ENCODE measurements around the gene PRKN. TPM values are rescaled to one million over a fixed set of nuclear protein-coding genes. Genes with fewer than 3 reads are reported as not detected.

Gene PRKN
- total and polyA plus RNA-seq, 2 experiments from 2014 or later = 2.3 to 3.9 TPM

DNA sequence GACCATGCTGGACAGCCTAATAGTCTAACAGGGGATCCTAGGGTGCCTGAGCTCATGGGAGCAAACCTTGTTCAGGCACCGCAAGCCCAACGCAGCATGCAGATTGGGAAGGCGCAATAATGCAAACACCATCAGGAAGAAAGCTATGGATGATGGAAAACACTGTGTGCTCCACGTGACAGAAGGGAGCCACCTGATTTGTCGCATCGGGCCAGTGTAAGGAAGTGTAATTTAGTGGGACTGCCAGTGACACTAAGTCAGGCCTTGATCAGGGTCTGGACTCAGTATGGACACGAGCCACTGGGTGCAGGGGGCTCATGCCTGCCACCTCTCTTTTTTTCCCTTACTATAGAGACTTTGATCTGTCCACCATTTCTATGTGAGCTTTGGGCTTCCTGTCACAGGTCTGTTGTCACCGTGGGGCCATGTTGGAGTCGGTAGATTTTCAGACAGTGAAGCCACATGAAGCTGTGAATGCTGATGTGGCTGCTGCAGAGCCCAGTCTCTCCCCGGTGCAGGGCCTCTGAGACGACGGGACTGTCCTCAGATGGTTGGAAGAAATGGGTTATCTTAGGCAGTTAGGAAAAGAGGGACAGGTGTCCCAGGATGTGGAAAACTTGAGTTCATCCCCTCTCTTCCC is 1379.5 kb downstream of the PRKN start:
- TF ChIP-seq EZH2phosphoT487 (IDR thresholded peaks at IDR 0.05; ENCODE audit: low read depth, severe bottlenecking, unreplicated experiment) (no peak), EZH2 (IDR thresholded peaks at IDR 0.05; ENCODE audit: borderline replicate concordance) (no peak)
- TF ChIP-seq, protein P1, sequence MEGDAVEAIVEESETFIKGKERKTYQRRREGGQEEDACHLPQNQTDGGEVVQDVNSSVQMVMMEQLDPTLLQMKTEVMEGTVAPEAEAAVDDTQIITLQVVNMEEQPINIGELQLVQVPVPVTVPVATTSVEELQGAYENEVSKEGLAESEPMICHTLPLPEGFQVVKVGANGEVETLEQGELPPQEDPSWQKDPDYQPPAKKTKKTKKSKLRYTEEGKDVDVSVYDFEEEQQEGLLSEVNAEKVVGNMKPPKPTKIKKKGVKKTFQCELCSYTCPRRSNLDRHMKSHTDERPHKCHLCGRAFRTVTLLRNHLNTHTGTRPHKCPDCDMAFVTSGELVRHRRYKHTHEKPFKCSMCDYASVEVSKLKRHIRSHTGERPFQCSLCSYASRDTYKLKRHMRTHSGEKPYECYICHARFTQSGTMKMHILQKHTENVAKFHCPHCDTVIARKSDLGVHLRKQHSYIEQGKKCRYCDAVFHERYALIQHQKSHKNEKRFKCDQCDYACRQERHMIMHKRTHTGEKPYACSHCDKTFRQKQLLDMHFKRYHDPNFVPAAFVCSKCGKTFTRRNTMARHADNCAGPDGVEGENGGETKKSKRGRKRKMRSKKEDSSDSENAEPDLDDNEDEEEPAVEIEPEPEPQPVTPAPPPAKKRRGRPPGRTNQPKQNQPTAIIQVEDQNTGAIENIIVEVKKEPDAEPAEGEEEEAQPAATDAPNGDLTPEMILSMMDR (IDR thresholded peaks at IDR 0.05; ENCODE audit: poor library complexity) = no peak
- no peak overlapping the region for H3K4me3 ChIP-seq
- no peaks in the 10 kb centered on the region for H3K9me2 ChIP-seq (replicated peaks; ENCODE audit: insufficient read depth)
- 92% methylated on average over 12 of the region's 12 CpGs for WGBS (ENCODE audit: low lambda C conversion rate, missing lambda C conversion rate)
- H3K36me3 ChIP-seq (replicated peaks; ENCODE audit: insufficient read depth, low read depth) = no peaks in the 10 kb centered on the region
- no peak overlapping the region for H2AFZ ChIP-seq
- no peak overlapping the region for H3K27ac ChIP-seq
- H3K4me2 ChIP-seq = no peak overlapping the region
- peaks cover 8% of the 10 kb centered on the region for H3K4me1 ChIP-seq (ENCODE audit: insufficient read depth)
- H4K20me1 ChIP-seq (ENCODE audit: insufficient read depth, poor library complexity, severe bottlenecking) = no peaks in the 10 kb centered on the region
- H3K9me3 ChIP-seq (ENCODE audit: low read depth) = no peaks in the 10 kb centered on the region
- H3K79me2 ChIP-seq = no peaks in the 10 kb centered on the region
- H3K27me3 ChIP-seq = no peaks in the 10 kb centered on the region
- no peak for DNase-seq (ENCODE audit: low spot score)

DNA sequence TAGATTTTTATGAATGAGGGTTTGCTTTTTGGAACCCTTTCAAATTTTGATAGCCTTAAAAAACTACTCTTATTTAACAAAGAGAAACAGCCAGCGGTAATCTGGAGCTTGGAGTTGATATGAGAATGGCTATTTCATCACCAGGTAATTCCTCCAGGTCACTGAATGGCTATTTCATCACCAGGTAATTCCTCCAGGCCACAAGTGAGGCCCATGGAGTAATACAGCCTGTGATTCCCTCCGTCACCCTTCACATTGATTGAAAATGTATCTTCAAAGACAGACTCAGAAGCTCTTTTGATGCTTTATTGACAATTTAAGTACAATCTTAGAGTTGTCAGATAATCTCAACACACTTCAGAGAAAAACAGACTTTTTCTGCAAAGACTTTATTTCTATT is 1380.4 kb downstream of the PRKN start:
- Histone ChIP-seq H4K20me1 (ENCODE audit: insufficient read depth, poor library complexity, severe bottlenecking) (no peaks in the 10 kb centered on the region), H3K36me3 (replicated peaks; ENCODE audit: insufficient read depth, low read depth) (no peaks in the 10 kb centered on the region), H3K4me2 (no peak overlapping the region), H3K4me3 (no peak overlapping the region), H3K79me2 (no peaks in the 10 kb centered on the region), H3K9me2 (replicated peaks; ENCODE audit: insufficient read depth) (no peaks in the 10 kb centered on the region), H3K27ac (no peak overlapping the region), H2AFZ (no peak overlapping the region), H3K4me1 (ENCODE audit: insufficient read depth) (peaks cover 8% of the 10 kb centered on the region), H3K27me3 (no peaks in the 10 kb centered on the region), H3K9me3 (ENCODE audit: low read depth) (no peaks in the 10 kb centered on the region)
- 81% methylated on average over 2 of the region's 2 CpGs for WGBS (ENCODE audit: low lambda C conversion rate, missing lambda C conversion rate)
- no peak for DNase-seq (ENCODE audit: low spot score)
- TF ChIP-seq EZH2 (IDR thresholded peaks at IDR 0.05; ENCODE audit: borderline replicate concordance) (no peak), EZH2phosphoT487 (IDR thresholded peaks at IDR 0.05; ENCODE audit: low read depth, severe bottlenecking, unreplicated experiment) (no peak)
- TF ChIP-seq, protein P1 (IDR thresholded peaks at IDR 0.05; ENCODE audit: poor library complexity) = no peak

DNA sequence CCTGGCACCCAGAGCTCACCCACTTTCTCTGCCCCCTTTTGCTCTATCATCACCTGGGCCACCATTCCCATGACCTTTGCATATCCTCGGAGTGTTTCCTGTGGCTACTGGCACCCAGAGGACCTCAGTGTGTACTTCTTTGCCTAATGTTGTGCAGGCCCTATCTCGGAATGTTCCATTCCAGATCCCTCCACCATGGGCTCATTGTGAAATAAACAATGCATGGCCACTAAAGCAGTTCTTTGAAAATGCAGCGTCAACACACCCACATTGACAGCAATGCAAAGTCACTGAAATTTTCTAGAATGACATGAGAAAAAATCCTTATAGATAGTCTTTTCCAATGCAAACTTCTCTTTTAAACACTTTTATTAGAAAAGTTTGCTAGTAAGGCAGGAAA is 1380.8 kb downstream of the PRKN start:
- H3K36me3 ChIP-seq (replicated peaks; ENCODE audit: insufficient read depth, low read depth) = no peaks in the 10 kb centered on the region
- H3K4me3 ChIP-seq = no peak overlapping the region
- TF ChIP-seq EZH2phosphoT487 (IDR thresholded peaks at IDR 0.05; ENCODE audit: low read depth, severe bottlenecking, unreplicated experiment) (no peak), EZH2 (IDR thresholded peaks at IDR 0.05; ENCODE audit: borderline replicate concordance) (no peak)
- TF ChIP-seq, protein P1 (IDR thresholded peaks at IDR 0.05; ENCODE audit: poor library complexity) = no peak
- H3K27ac ChIP-seq = no peak overlapping the region
- DNase-seq (ENCODE audit: low spot score) = no peak
- no peak overlapping the region for H2AFZ ChIP-seq
- no peaks in the 10 kb centered on the region for H3K9me2 ChIP-seq (replicated peaks; ENCODE audit: insufficient read depth)
- no peak overlapping the region for H3K4me2 ChIP-seq
- no peaks in the 10 kb centered on the region for H4K20me1 ChIP-seq (ENCODE audit: insufficient read depth, poor library complexity, severe bottlenecking)
- 69% methylated on average over 3 of the region's 3 CpGs for WGBS (ENCODE audit: low lambda C conversion rate, missing lambda C conversion rate)
- H3K4me1 ChIP-seq (ENCODE audit: insufficient read depth) = peaks cover 8% of the 10 kb centered on the region
- H3K79me2 ChIP-seq = no peaks in the 10 kb centered on the region
- no peaks in the 10 kb centered on the region for H3K27me3 ChIP-seq
- H3K9me3 ChIP-seq (ENCODE audit: low read depth) = no peaks in the 10 kb centered on the region
